Activated CD4-positive, alpha-beta T cell treated with anti-CD3 and anti-CD28 coated beads, Interleukin-2, amount 10 ng/mL, durations not matched to agents 7 days and 5 days (primary cell): Measurements from ENCODE around the gene PRR33. TPM values are rescaled to one million over a fixed set of nuclear protein-coding genes. Genes with fewer than 3 reads are reported as not detected.

Experiments
- CTCF ChIA-PET: fragments of 350-600 bp; sonication (Branson Sonifier 250); formaldehyde crosslinking; loops from one replicate; lab custom pipeline; 2021; ENCODE audit warnings: antibody characterized with exemption; lab: Charles Lee
- POLR2A ChIA-PET: fragments of 350-600 bp; sonication (Branson Sonifier 250); formaldehyde crosslinking; loops from one replicate; lab custom pipeline; 2021; ENCODE audit warnings: antibody characterized with exemption; lab: Charles Lee
- DNase-seq: peaks from one replicate; pipeline ENCODE4 v3.0.0-alpha.2; 2020
- H3K27ac Mint-ChIP-seq: one replicate; pipeline ENCODE4 v1.8.0; 2021; ENCODE audit warnings: mild to moderate bottlenecking, moderate library complexity, mixed read lengths
- H3K27me3 Mint-ChIP-seq: one replicate; pipeline ENCODE4 v1.8.0; 2021; ENCODE audit warnings: mixed read lengths
- H3K36me3 Mint-ChIP-seq: one replicate; pipeline ENCODE4 v1.8.0; 2021; ENCODE audit warnings: low read depth, mixed read lengths
- H3K4me1 Mint-ChIP-seq: one replicate; pipeline ENCODE4 v1.8.0; 2021; ENCODE audit warnings: mixed read lengths
- H3K4me3 Mint-ChIP-seq: one replicate; pipeline ENCODE4 v1.8.0; 2021; ENCODE audit warnings: mild to moderate bottlenecking, moderate library complexity, mixed read lengths
- H3K9me3 Mint-ChIP-seq: one replicate; pipeline ENCODE4 v1.8.0; 2021; ENCODE audit warnings: mixed read lengths
- total RNA-seq, 2 experiments: library from RNA; stranded (reverse); gene quantifications; one replicate each; pipeline ENCODE4 v1.2.3, GENCODE V29; 2021

Gene PRR33
- total RNA-seq, 2 experiments from 2014 or later: 0.05 TPM; not detected in 1

- no peaks in the 10 kb centered on the region for H3K36me3 Mint-ChIP-seq
- CTCF ChIA-PET: interaction anchor here (1.2 kb wide), 2 partner anchors 50 to 103 kb away, joined by 3 read pairs; no protein-coding TSS in a partner anchor
- POLR2A ChIA-PET: interaction anchor here (0.6 kb wide), 1 partner anchor 14 kb away, joined by 5 read pairs; no protein-coding TSS in a partner anchor
These were observed 7.4 kb upstream of the PRR33 start for GRCh38 chr11:1899090-1899489.

DNA sequence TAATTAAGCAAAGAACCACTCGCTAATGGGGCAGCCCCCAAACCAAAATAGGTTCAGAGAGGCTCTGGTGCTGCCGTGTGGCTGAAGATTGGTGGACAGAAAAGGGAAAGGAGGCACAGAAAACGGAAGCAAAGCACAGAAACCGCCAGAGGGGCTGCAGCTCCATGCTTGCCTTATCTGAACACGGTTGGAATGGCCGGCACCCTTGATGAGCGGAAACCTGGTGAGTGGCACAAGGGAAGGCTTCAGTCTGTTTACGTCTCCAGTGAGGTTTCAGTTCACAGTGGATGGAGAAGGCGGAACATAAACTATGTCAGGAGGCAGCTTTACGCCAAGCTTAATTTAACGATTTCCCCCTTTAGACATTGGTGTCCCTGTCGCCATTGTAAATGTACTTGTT, 5.2 kb upstream of the PRR33 start:
- Mint-ChIP-seq H3K4me1 (peaks cover 14% of the 10 kb centered on the region), H3K27ac (no peak overlapping the region), H3K36me3 (peaks cover 15% of the 10 kb centered on the region), H3K27me3 (peaks cover 35% of the 10 kb centered on the region), H3K9me3 (no peaks in the 10 kb centered on the region), H3K4me3 (no peak overlapping the region)
- no peak for DNase-seq
- ChIA-PET POLR2A (no interaction called here), CTCF (no interaction called here)

More at GRCh38 chr11:1899090-1899489, 7.4 kb upstream of the PRR33 start:
- Mint-ChIP-seq H3K27ac (no peak overlapping the region), H3K4me1 (no peaks in the 10 kb centered on the region), H3K4me3 (no peak overlapping the region), H3K9me3 (no peaks in the 10 kb centered on the region), H3K27me3 (peaks cover 39% of the 10 kb centered on the region)
- no peak for DNase-seq

DNA sequence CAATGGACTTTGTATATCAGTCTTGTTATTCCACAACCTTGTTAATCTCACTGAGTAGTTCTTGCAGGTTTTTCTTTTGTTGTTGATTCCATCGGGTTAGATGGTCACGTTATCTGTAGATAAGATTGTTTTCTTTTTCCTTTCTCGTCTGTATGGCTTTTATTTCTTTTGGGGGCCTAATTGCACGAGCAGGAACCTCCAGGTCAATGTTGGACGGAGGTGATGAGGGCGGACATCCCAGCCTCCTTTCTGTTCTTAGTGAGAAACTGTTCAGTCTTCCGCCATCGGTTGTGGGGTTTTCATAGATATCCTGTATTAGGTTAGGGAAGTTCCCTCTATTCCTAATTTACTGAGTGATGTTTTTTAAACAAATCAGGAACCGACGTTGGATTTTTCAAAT, 4.8 kb upstream of the PRR33 start:
- no peaks in the 10 kb centered on the region for H3K9me3 Mint-ChIP-seq
- no peak overlapping the region for H3K27ac Mint-ChIP-seq

DNA sequence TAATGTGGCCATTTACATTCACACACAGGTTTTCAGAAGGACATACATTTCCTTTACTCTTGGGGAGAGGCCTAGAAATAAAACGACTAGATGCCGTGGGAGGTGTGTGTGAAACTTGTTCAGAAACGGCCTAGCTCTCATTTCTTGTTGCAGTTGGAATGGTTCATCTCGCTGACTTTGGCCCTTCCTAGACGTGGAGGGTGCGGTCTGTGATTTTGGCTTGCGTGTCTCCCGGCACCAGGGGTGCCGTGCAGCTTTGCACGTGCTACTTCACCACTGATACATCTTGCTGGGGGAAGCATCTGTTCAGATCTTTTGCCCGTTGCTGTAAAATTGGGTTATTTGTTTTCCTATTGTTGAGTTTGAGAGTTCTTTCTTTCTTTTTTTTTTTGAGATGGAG, 3.1 kb upstream of the PRR33 start:
- Mint-ChIP-seq H3K9me3 (no peaks in the 10 kb centered on the region), H3K36me3 (peaks cover 19% of the 10 kb centered on the region), H3K4me1 (peaks cover 30% of the 10 kb centered on the region), H3K4me3 (no peak overlapping the region), H3K27me3 (peaks cover 26% of the 10 kb centered on the region), H3K27ac (no peak overlapping the region)
- no peak for DNase-seq
- POLR2A ChIA-PET: interaction anchor here (0.6 kb wide), 1 partner anchor 49 kb away, joined by 5 read pairs; no protein-coding TSS in a partner anchor
- CTCF ChIA-PET: interaction anchor here (0.6 kb wide), 1 partner anchor 1297 kb away, joined by 4 read pairs; no protein-coding TSS in a partner anchor

More for the DNA sequence above, 4.8 kb upstream of the PRR33 start:
- peaks cover 16% of the 10 kb centered on the region for H3K4me1 Mint-ChIP-seq
- H3K27me3 Mint-ChIP-seq: peaks cover 34% of the 10 kb centered on the region
- ChIA-PET CTCF (no interaction called here), POLR2A (no interaction called here)
- H3K4me3 Mint-ChIP-seq: no peak overlapping the region
- DNase-seq: no peak
- H3K36me3 Mint-ChIP-seq: peaks cover 16% of the 10 kb centered on the region

DNA sequence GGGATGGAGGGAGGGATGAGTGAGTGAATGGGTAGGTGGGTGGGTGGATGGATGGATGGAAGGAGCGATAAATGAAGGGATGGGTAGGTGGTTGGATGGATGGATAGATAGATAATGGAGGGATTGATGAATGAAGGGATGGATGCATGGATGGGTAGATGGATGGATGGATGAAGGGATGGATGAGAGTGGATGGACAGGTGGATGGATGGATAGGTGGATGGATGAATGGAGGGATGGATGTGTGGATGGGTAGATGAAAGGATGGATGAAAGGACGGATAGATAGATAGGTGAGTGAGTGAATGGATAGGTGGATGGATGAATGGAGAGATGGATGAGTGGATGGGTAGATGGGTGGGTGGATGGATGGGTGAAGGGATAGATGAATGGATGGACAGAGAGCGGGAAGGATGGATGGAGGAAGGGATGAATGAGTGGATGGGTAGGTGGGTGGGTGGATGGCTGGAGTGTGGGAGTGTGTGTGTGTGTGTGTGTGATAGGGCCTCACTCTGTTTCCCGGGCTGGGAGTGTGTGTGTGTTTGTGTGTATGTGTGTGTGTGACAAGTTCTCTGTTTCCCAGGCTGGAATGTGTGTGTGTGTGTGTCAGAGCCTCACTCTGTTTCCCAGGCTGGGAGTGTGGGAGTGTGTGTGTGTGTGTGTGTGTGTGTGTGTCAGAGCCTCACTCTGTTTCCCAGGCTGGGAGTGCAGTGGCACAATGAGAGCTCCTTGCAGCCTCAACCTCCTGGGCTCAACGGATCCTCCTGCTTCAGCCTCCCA, 2.1 kb upstream of the PRR33 start:
- ChIA-PET POLR2A (no interaction called here), CTCF (no interaction called here)
- H3K27ac Mint-ChIP-seq: no peak overlapping the region
- H3K9me3 Mint-ChIP-seq: no peaks in the 10 kb centered on the region
- peaks cover 36% of the 10 kb centered on the region for H3K4me1 Mint-ChIP-seq
- peaks cover 22% of the 10 kb centered on the region for H3K27me3 Mint-ChIP-seq
- no peak for DNase-seq
- H3K36me3 Mint-ChIP-seq: peaks cover 23% of the 10 kb centered on the region
- H3K4me3 Mint-ChIP-seq: no peak overlapping the region

- POLR2A ChIA-PET: no interaction called here
These were observed 863 bp upstream of the PRR33 start for GRCh38 chr11:1892558-1892957.

GRCh38 chr11:1892116-1892515, 421 bp upstream of the PRR33 start:
- H3K4me3 Mint-ChIP-seq: peak overlapping the region; percentile 32
- no peak overlapping the region for H3K27ac Mint-ChIP-seq
- H3K4me1 Mint-ChIP-seq: peaks cover 53% of the 10 kb centered on the region
- H3K36me3 Mint-ChIP-seq: peaks cover 38% of the 10 kb centered on the region
- peaks cover 14% of the 10 kb centered on the region for H3K27me3 Mint-ChIP-seq
- POLR2A ChIA-PET: no interaction called here
- no peaks in the 10 kb centered on the region for H3K9me3 Mint-ChIP-seq
- CTCF ChIA-PET: interaction anchor here (2.1 to 3.5 kb wide), 2 partner anchors 10 to 28 kb away, joined by 15 to 18 read pairs; partner anchors contain the start of gene TNNT3
- DNase-seq: no peak

More at GRCh38 chr11:1892558-1892957, 863 bp upstream of the PRR33 start:
- Mint-ChIP-seq H3K4me1 (peaks cover 48% of the 10 kb centered on the region), H3K27ac (peak overlapping the region; percentile 38), H3K36me3 (peaks cover 34% of the 10 kb centered on the region), H3K4me3 (no peak overlapping the region), H3K9me3 (no peaks in the 10 kb centered on the region), H3K27me3 (peaks cover 18% of the 10 kb centered on the region)
- no peak for DNase-seq
- CTCF ChIA-PET: interaction anchor here (2.1 to 3.5 kb wide), 2 partner anchors 10 to 28 kb away, joined by 15 to 18 read pairs; partner anchors contain the start of gene TNNT3

DNA sequence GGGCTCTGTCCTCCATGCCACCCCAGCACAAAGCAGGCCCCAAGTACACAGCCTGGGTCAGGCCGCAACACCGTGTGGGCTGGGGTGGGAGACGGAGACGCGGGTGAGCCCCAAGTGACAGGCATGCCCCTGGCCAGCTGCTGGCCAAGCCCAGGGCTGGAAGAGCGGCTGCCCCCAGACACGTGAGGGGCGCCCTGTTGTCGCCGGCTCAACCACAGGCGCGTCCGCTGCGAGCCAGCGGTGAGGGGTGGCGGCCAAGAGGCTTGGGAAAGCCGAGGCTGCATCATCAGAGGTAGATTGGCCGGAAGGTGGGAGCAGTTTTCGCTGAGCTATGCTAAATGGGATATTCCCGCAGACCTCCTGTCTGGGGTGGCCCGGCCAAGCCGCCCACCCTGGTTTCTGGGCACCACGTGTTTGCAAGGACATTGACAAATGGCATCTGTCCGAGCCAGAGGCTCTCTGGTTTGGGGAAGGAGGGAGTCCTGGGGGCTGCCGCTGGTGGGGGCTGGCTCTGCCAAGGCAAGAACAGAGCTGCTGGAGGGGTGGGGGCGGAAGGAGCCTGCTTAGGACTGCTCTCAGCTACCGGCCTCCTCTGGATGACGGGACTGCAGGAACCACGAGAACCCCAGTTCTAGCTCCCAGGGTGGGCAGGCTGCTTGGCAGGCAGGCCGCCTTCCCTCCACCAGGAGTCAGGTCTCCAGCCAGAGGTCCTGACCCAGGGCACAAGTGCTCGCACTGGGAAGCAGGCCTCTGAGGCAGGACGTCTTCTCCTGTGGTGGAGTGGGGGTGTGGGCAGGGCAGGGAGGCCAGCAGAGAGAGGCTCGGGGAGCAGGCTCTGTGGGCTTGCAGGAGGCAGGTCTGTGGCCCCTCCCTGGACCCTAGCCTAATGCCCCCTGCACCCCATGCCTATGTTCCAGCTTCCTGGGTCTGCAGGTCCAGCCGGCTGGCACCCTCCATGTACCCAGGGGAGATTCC, 552 bp downstream of the PRR33 start:
- H3K9me3 Mint-ChIP-seq: no peaks in the 10 kb centered on the region
- peak overlapping the region; percentile 68 for H3K27ac Mint-ChIP-seq
- H3K36me3 Mint-ChIP-seq: peaks cover 41% of the 10 kb centered on the region
- peak overlapping the region; percentile 76 for H3K4me3 Mint-ChIP-seq
- CTCF ChIA-PET: interaction anchor here (1.0 to 3.5 kb wide), 6 partner anchors 9 to 263 kb away, joined by 3 to 18 read pairs (median 4); partner anchors contain the start of gene TNNT3
- peaks cover 56% of the 10 kb centered on the region for H3K4me1 Mint-ChIP-seq
- peaks cover 6% of the 10 kb centered on the region for H3K27me3 Mint-ChIP-seq
- DNase-seq: no peak
- POLR2A ChIA-PET: no interaction called here

GRCh38 chr11:1889941-1890855, 1.5 kb downstream of the PRR33 start:
- H3K36me3 Mint-ChIP-seq: peaks cover 41% of the 10 kb centered on the region
- ChIA-PET POLR2A (interaction anchor here (0.6 kb wide), 1 partner anchor 14 kb away, joined by 3 read pairs; no protein-coding TSS in a partner anchor), CTCF (interaction anchor here (1.0 to 3.5 kb wide), 7 partner anchors 8 to 264 kb away, joined by 3 to 18 read pairs (median 4); partner anchors contain the start of gene TNNT3)
- H3K4me3 Mint-ChIP-seq: peak overlapping the region; percentile 76
- H3K9me3 Mint-ChIP-seq: no peaks in the 10 kb centered on the region
- H3K27me3 Mint-ChIP-seq: no peaks in the 10 kb centered on the region
- peaks cover 56% of the 10 kb centered on the region for H3K4me1 Mint-ChIP-seq
- H3K27ac Mint-ChIP-seq: peak overlapping the region; percentile 82
- DNase-seq: no peak

- Mint-ChIP-seq H3K4me1 (peaks cover 56% of the 10 kb centered on the region), H3K9me3 (no peaks in the 10 kb centered on the region), H3K36me3 (peaks cover 41% of the 10 kb centered on the region), H3K4me3 (peak overlapping the region; percentile 76), H3K27me3 (no peaks in the 10 kb centered on the region), H3K27ac (peak overlapping the region; percentile 93)
- DNase-seq: peak; percentile 87
- POLR2A ChIA-PET: interaction anchor here (0.6 kb wide), 2 partner anchors 13 to 41 kb away, joined by 3 read pairs; no protein-coding TSS in a partner anchor
- CTCF ChIA-PET: interaction anchor here (1.0 to 3.5 kb wide), 4 partner anchors 28 to 77 kb away, joined by 3 to 18 read pairs (median 4); partner anchors contain the start of gene TNNT3
These were observed 2.3 kb downstream of the PRR33 start for GRCh38 chr11:1889224-1889930.

GRCh38 chr11:1888811-1889210, 2.9 kb downstream of the PRR33 start:
- Mint-ChIP-seq H3K27ac (peak overlapping the region; percentile 93), H3K36me3 (peaks cover 41% of the 10 kb centered on the region), H3K4me1 (peaks cover 56% of the 10 kb centered on the region), H3K4me3 (peak overlapping the region; percentile 76), H3K27me3 (no peaks in the 10 kb centered on the region), H3K9me3 (no peaks in the 10 kb centered on the region)
- no peak for DNase-seq
- ChIA-PET CTCF (interaction anchor here (1.0 to 1.1 kb wide), 4 partner anchors 16 to 78 kb away, joined by 3 to 5 read pairs (median 4); no protein-coding TSS in a partner anchor), POLR2A (interaction anchor here (0.6 to 1.0 kb wide), 2 partner anchors 37 to 40 kb away, joined by 3 read pairs; no protein-coding TSS in a partner anchor)
